DMS114 treated with DMSO at 0.1 percent for 48 hours (cell line): ENCODE measurements around the gene TMEM117.

Source experiments
- DNase-seq: peaks from one replicate; lab custom pipeline; 2025; ENCODE audit not compliant: unreplicated experiment; lab: John Stamatoyannopoulos, UW

The TMEM117 gene

DNA sequence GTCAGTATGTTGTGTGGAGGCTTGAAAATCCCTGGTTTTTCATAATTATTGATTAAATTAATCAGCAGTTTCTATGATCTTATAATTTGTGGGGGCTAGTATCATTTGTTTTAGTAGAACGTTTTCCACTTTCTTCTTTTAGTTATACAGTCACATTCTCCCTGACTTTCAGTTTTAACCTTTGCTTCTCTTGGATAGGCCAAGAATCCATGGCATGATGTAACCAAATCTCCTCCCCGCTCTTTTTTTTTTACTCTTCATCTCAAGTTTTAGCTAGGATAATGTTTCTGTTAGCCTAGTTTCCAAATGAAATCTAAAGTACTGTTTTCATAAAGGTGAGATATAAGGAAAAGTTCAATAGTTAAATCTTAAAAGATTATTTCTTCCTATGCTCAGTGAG is 106.5 kb downstream of the TMEM117 start:
- DNase-seq: no peak

DNA sequence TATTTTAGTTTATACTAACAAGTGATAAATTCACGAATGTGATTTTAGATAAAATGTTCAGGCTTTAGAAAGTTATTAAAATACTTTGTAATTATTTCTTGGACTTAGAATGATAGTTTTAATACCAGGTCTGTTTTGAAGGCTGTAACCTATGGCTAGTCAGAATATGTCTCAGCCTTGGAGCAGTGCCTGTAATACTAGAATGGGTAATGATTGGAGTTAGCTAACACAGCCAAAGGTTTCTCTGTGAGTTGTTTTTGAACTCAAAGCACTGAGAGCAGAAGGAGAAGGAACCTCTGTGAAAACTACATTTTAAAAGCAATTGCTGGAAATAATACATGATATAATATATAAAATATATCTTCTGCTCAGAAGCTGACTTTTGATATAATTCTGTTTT is 110.1 kb downstream of the TMEM117 start:
- no peak for DNase-seq

DNA sequence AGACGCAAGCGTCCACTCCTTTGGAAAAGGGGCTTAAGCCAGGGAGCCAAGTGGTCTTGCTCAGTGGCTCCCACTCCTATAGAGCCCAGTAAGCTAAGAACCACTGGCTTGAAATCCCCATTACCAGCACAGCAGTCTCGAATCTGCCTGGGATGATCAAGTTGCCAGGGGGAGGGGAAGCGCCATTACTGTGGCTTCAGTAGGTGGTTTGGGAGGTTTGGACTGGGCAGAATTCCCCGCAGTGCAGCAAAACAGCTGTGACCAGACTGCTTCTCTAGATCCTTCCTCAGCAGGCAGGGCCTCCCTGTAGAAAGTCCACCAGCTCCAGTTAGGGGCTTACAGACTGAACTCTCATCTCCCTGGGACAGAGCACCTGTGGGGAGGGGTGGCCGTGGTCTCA is 115.4 kb downstream of the TMEM117 start:
- no peak for DNase-seq

DNA sequence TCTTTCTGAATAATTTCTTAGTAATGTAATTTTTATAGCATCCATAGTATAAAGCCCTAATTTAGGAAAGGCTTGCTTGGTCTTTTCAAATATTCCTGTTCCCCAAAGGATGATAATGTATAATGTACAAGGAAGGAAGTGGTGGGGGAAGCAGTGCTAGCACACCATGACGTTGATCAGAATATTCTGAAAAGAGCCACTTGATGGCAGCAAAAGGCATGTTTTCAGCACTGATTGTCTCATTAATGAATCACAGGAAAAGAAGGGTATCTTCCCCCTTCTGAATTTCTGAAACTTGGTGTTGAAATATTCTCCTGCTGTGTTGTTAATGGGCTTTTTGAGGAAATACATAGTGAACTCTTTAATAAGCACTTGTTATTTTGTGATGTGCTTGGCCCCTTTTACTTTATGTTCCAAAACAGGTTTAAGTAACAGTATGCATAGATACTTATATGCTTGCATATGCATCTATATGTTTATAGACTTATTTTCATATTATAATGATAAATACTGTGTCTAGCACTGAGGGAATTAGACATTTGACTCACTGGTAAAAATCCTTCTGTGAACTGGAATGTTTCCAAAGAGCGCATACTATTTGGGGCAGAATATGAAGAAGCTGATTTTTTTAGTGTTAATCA is 122.0 kb downstream of the TMEM117 start:
- DNase-seq: peak; percentile 44

DNA sequence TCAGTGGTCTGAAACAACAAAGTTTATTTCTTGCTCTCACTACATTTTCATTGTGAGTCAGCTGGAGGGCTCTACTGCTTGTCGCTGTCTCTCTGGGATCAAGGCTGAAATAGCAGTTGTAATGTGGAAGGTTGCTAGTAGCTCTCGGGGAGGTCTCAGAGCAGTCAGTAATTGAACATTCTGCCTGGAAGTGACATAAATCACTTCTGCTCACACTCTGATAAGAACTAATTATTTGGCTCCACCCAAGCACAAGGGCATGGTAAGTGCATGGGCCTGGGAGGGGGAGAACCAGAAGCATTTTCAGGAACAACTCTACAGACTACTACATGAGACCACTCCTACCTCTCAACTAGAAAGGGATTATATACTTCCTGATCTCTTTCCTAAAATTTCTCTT is 128.2 kb downstream of the TMEM117 start:
- no peak for DNase-seq

DNA sequence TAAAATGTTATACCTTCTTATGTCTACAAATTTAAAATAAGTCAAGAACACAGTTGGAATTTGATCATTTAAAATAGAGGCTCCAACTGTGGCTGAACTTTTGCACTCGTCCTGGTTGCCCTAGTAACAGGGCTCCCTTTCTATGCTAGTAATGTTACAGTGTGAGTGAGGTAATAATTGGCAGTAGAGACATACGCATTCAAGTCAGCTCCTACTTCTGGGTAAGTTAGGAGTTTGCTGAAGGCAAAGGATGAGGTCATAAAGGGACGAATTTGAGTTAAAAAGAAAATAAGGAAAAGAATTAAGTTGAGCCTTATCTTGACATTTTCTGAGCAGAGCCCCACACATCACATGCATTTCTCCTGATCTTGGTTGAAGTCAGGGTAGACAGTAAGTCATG is 129.1 kb downstream of the TMEM117 start:
- DNase-seq: no peak

DNA sequence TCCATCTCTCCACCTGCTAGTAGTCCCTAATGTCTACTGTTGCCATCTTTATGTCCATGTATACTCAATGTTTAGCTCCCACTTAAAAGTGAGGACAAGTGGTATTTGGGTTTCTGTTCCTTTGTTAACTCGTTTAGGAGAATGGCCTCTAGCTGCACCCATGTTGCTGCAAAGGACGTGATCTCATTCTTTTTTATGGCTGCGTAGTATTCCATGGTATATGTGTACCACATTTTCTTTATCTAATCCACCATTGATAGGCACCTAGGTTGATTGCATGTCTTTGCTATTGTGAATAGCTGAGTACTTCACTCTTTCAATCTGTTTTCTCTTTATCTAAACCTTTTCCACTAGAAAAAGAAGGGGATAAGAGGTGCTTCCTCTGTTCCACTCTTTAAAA is 130.0 kb downstream of the TMEM117 start:
- no peak for DNase-seq

DNA sequence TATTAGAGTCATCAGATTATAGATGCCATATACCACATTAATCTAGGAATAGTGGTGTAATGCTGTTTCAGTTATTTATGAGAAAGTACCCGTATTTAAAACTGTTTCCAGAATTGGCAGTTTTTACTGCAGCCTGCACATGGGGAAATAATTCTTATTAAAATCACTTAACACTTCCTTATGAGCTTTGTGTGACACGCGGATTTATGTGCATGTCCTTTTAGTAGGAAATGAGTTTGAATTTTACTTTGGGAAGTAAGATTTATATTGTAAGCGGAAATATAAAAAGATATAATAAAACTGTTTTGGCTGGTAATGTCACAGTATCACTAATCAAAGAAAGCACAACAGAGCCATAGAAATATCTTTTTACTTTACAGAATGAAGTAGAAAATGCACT is 132.9 kb downstream of the TMEM117 start:
- no peak for DNase-seq

DNA sequence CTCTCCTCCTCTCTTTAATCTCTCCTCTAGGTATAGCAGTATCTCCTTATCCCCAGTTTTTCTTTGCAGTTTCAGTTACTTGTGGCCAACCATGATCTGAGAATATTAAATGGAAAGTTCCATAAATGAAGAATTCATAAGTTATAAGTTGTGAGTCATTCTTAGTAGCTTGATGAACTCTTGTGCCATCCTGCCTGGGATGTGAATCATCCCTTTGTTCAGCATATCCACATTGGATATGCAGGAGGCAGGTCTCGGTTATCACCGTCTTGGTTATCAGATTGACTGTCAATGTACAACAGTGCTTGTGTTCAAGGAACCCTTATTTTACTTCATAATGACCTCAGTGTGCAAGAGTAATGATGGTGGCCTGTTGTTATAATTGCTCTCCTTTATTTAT is 134.0 kb downstream of the TMEM117 start:
- DNase-seq: no peak

DNA sequence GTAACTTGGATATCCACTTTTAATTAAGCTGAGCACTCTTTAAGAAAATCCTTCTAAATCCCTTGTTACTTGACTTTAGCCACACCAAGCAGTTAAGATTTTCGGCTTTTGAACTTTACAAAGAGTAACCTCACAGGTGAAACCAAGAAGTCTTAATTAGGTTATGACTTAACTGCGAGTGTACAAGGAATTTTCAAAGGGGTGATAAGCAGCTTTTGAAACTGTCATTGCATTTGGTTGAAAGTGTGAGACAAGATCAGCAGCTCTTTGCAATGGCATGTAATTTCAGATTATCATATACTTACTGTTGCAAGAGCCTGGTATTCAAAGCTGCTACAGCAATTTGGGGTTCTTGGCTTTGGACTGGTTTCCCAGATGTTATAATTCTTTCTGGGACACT is 137.5 kb downstream of the TMEM117 start:
- DNase-seq: no peak

DNA sequence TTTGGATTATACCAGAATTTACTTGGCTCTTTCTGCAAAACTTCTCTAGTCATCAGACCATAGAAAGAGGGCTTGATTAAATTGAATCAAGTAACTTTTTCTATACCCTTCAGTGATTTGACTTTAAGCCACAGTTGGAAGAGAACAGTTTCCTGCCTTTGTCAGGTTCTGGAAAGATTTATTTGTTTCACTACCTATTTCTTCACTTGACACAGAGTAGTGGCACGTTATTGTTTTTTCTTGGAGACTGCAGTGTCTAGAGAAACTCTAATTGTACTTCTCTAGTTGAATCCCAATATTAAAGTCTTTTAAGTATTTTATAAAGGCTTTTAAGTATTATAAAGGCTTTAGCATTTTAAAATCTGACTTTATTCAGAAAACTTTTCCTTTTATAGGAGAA is 138.1 kb downstream of the TMEM117 start:
- DNase-seq: no peak

DNA sequence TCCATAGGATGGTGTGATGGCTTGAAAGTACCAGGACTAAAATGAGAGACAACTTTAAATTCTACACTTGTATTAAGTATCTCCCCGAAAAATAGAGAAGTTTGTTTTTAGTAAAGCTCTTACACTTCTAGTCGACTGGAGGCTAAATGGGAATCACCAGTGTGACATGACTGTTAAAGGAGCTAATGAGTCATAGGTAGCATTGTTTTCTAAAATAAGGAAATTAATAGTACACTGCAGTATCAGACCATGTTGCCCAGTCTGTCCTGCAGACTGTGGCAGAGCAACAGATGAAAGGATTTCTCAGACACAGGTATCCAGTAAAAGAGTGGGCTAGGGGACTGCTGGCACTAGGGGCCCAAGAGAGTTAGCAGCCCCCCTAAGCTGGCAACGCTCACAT is 140.1 kb downstream of the TMEM117 start:
- DNase-seq: no peak

DNA sequence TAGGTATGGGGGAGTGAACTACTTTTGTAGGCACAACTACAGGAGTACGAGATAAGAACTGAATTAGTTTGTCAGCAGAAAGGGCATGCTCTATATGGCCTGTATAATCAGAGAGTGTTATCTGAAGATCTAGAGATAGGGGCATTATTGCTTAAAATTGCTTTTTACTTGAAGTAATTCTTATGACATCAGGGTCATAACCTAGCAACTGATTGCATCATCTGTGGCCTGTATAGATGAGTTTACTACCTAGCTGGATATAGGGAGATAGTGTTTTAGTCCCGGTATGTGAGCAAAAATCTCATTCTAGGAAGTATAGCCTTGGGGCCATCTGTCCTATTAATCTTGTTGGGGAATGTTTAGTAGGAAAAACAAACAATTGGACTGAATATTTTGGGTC is 142.7 kb downstream of the TMEM117 start:
- no peak for DNase-seq

DNA sequence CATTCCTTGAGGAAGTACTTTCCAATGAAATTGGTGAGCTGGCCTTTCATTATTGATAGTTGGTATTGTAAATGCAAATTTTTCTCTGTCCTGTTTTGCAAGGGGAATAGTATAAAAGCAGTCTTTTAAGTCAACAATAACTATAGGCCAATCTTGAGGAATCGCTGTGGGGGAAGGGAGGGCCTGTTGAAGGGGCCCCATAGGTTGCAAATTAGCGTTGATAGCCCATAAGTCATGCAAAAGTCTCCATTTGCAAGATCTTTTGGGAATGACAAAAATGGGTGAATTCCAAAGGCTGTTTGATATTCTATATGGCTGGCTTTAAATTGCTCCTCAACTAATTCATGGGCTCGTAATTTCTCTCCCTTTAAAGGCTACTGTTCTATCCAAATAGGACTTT is 143.6 kb downstream of the TMEM117 start:
- no peak for DNase-seq

DNA sequence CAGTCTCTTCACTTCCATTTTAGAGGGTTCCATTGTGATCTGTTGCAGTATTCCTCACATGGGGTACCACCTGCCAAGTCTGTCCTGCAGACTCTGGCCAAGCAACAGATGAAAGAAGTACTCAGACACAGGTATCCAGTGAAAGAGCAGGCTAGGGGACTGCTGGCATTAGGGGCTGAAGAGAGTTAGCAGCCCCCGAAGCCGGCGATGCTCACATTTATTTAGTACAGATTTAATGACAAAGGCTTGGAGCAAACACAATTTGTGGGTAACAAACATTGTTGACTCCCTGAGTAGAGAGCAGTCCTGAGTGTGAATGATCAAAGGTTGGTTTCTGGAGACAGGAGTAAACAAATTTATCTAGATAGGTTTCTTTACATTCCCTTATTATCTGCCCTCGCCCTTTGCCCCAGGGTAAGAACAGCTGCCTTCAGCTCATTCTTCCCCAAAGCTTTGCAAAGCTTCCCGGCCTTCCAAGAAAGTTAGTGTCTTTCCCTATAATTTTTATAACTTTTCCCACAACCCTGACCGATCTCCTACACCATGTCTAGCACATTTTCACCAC is 144.8 kb downstream of the TMEM117 start:
- no peak for DNase-seq

DNA sequence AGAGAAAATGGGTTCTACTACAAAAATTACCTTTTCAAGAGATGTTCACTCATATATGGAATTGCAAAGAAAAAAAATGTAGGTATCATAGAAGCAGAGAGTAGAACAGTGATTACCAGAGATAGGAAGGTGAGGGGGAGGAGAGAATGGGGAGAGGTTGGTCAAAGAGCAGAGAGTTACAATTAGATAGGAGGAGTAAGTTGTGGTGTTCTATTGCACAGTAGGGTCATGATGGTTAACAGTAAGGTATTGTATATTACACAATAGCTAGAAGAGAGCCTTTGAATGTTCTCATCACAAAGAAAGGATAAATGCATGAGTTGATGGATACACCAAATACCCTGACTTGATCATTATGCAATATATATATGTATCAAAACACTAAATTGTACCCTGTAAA is 145.8 kb downstream of the TMEM117 start:
- no peak for DNase-seq

DNA sequence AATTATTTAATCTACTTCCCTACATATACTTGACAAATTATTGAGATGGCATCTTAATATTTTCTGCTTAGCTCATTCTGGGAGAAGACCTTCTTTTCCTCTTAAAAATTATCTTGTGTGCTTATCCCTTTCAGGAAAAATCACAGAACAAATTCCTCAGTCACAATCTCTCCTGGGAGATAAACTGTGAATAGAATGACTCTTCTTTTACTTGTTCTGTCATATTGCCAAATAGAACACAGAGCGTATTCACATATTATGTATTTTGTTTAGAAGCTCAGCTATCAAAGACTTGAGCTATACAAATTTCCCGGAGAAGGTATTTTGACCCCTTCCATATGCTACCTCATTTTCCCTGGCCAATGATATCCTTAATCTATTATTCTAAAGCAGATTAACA is 146.7 kb downstream of the TMEM117 start:
- DNase-seq: no peak

DNA sequence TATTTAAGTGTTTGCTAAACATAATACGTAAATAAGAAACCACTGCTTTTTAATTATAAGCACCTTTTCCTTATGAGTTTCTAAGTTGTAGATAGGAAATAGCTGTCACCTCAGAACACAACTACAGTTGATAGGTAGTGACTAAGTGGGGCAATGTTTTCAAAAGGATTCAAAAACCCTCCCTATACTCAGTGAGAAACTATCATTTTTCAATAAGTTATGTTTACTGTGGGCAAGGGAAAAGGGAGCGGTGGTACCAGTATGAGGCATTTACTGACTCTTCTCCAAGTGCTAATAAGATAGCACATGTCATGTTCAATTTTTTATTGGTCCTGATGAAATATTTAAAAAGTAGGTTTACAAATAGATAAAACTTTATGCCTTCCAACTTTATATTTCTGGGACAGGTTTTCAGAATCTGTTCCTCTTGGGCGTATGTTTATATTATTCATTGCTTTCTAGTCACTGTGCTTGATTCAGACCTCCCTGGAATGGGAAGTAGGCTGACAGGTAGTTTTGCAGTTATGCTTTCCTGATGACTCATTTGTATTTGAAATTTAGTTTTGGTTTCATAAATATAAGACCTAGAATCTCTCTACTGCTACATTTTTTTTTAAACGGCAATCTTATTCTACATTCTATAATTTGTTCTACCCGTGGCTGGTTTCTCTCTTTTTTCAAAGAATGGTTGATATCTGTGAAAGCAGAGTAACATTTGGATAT is 153.1 kb downstream of the TMEM117 start:
- DNase-seq: no peak

DNA sequence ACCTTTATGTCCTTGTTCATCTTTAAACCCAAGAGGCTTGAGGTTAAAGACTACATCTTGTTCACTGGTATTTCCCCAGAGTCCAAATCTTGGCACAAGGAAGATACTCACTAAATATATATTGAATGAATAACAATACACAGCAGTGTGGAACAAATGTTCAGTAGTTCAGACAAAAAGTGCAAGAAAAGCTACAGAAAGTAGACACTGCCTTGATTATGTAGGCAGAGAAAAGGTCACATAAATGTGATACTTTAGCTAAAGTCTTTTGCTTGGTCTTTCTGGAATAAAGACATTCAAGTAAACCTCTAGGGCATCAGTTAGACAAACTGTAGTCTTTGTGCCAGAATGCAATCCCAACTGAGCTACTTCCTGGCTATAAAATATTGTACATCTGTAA is 157.0 kb downstream of the TMEM117 start:
- DNase-seq: no peak

DNA sequence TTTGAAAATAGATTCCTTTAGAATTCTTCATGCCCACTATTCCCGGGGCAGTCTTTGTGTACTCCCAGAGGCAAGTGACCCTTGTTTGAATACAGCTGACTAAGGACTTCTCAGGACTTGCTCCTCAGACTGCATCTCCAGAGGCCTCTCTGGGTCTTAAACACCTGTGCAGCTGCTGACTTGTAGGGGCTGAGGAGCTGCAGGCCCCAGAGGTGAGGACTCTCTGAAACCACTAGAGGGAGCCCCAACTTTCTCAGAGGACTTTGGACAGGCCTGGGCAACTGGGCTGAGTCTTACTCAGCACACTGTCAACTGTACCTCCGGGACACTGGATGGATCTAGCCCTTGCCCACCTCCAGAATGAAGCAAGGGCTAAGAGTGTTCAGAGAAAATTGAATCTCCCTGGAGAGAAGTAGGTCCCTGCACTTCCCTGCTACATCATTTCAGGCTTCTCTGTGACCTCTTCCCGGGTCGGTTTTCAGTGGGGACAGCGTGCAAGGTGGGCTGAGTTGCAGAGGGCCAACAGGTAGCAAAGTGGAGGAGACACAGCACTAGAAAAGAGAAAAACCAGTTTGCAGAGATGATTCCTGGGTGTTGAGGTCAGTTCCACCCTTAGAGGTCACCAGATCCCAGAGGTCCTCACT is 164.6 kb downstream of the TMEM117 start:
- DNase-seq: peak; percentile 37

DNA sequence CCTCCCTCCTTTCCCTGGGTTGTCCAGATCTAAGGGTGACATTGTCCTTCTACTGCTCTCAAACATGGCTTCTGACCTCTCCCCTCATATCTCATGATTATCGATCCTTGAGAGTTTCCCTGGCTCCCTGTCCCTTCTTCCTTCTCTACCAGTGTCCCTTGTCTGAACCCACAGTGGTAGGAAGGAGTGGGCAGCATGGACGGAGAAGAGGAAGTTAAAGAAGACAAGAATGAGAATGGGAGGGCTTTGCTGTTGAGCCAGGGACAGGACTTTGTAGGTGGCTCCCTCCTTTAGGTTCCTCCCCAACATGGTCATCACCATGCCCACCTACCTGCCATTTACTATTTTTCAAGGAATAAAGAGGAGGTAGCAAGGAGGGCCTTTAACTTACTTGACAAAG is 166.7 kb downstream of the TMEM117 start:
- no peak for DNase-seq

DNA sequence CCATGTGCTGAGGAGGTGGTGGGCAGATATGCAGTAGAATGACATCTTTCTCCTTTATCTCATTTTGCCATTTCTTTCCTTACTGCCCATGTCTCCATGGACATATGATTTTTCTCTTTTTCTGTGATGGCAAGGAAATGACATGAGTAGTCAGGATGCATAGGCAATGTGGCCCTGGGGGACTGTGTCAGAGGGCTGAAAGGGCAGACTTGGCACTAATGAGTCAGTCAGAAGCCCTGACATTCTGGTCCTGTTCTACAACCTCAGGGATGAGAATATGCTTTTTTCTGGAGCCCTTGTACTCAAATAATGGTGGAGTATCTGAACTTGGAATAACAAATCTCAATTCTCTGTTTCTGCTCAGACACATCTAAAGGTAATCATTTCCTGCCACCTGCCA is 167.8 kb downstream of the TMEM117 start:
- no peak for DNase-seq
